NB4 (cell line): Measurements from ENCODE around the gene UBXN11.

Source experiments
- MYC ChIP-seq: IDR thresholded peaks from 2 replicates; pipeline ENCODE4 v1.6.1; 2011; ENCODE audit warnings: low read depth, low read length
- POLR2A ChIP-seq: IDR thresholded peaks from 2 replicates; pipeline ENCODE4 v1.6.1; 2011; ENCODE audit warnings: mild to moderate bottlenecking; ENCODE audit not compliant: insufficient read length; ENCODE audit errors: extremely low read depth
- TF ChIP-seq, protein P1 (sequence below): IDR thresholded peaks from one replicate; pipeline ENCODE4 v1.5.1; 2012; ENCODE audit warnings: low read depth, low read length
- TF ChIP-seq, protein P2 (sequence below): IDR thresholded peaks from 2 replicates; pipeline ENCODE4 v1.6.1; 2011; ENCODE audit warnings: low read depth, low read length

DNA sequence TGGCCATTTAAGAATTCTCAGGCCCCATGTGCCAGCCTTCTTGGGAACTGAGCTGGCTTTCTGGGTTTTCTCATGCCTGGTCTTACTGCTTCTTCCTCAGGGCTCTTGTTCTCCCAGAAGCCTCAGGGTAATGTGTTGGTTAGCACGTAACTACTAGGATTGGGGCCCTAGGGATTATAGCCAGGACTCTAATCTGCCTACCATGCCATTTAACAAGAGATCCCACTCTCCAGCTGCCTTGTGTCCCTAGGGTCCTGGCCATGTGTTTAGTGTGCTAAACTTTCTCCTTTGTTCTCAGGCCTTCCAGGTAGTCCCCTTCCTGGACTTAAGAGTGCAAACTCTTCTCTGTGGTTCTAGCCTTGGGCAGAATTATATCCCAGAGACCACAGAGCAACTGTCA is 28.7 kb downstream of the UBXN11 start:
- TF ChIP-seq, protein P1, sequence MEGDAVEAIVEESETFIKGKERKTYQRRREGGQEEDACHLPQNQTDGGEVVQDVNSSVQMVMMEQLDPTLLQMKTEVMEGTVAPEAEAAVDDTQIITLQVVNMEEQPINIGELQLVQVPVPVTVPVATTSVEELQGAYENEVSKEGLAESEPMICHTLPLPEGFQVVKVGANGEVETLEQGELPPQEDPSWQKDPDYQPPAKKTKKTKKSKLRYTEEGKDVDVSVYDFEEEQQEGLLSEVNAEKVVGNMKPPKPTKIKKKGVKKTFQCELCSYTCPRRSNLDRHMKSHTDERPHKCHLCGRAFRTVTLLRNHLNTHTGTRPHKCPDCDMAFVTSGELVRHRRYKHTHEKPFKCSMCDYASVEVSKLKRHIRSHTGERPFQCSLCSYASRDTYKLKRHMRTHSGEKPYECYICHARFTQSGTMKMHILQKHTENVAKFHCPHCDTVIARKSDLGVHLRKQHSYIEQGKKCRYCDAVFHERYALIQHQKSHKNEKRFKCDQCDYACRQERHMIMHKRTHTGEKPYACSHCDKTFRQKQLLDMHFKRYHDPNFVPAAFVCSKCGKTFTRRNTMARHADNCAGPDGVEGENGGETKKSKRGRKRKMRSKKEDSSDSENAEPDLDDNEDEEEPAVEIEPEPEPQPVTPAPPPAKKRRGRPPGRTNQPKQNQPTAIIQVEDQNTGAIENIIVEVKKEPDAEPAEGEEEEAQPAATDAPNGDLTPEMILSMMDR, result no peak
- no peak for TF ChIP-seq POLR2A
- TF ChIP-seq, protein P2, sequence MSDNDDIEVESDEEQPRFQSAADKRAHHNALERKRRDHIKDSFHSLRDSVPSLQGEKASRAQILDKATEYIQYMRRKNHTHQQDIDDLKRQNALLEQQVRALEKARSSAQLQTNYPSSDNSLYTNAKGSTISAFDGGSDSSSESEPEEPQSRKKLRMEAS, result no peak
- TF ChIP-seq MYC, result no peak
